H1 (cell line): ENCODE results near the gene PRTG. TPM values are rescaled to one million over a fixed set of nuclear protein-coding genes. Genes with fewer than 3 reads are reported as not detected.

Source experiments
- ATF3 ChIP-seq: IDR thresholded peaks from 2 replicates; pipeline ENCODE4 v1.6.1; 2011; ENCODE audit warnings: low read depth, mild to moderate bottlenecking, low read length; ENCODE audit not compliant: insufficient read depth
- polyA plus RNA-seq, 7 experiments: library from polyadenylated mRNA; depleted of rRNA in 3 of 7; stranded (reverse) in 5 of 7; unstranded in 2 of 7; fragments of >200 nt in 5 of 7; fragments of 200-250 nt in 2 of 7; gene quantifications; 1 replicate in 5 of 7; 2 replicates in 1 of 7; 4 replicates in 1 of 7; pipeline versions ENCODE4 v1.2.1 to v1.2.3, GENCODE V29; 2011 to 2013; ENCODE audit warnings: missing spikeins in 2 of 7, mixed read lengths in 2 of 7
- total RNA-seq: library from RNA; stranded (reverse); fragmentation: NEBNext Ultra II Directional; extraction: Animal tissue kit (Norgen Biotek cat#: 25700); gene quantifications from 2 replicates; pipeline ENCODE4 v1.2.1, GENCODE V29; 2021

Gene PRTG
- total and polyA plus RNA-seq, 2 of the 8 experiments (the other 6 are each of a cell fraction or from before 2014, with no cell fraction given): 3.1 to 3.2 TPM

GRCh38 chr15:55789066-55789660, 46.2 kb upstream of the PRTG start (continued):
- 0 out of 2 replicates have a peak, but pooled peaks have one; percentile 10 for TF ChIP-seq ATF3
